NCI-H1105 (cell line): ENCODE results near the gene DCDC2.
"Not testable (repeated sequence)": the region's sequence is repeated elsewhere in the genome, so short reads cannot be mapped to it uniquely, and the experiment has no call there.

ENCODE experiments used
- DNase-seq: peaks from one replicate; lab custom pipeline; 2025; lab: John Stamatoyannopoulos, UW

Gene DCDC2

DNA sequence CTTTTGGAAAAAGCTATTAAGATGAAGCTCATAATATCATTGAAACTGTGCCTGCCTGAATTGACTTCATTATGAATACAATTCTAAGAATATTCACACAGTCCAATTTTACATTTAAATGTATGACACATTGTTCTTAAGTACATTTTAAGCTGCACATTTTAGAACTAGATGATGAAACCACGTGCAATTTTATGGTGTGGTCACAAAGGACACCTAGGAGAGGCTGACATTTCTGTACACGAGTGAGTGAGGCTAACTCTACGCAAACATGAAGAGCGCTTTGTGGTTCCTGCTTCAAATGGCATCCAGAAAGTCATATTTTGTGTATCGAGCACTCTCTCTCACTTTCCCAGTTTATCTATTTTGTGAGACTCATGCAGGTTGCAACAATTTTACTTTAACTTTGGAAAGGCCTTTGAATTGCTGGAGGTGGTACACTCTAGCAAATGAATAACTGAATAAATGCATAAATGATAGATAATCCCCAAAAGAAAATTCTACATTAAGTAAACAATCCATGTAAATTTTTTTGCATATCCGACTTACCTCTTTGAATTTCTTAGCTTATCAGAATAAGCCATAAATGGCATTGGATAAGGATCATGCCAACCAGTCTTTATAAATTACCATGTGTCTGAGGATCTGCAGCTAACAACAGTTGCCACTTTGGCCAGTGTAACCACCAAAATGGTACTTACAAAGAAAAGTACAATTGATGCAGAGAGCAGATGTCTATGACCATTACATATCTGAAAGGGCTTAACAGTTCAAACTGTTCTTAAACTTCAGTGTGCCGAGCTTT is 134.5 kb downstream of the DCDC2 start:
- DNase-seq = no peak

DNA sequence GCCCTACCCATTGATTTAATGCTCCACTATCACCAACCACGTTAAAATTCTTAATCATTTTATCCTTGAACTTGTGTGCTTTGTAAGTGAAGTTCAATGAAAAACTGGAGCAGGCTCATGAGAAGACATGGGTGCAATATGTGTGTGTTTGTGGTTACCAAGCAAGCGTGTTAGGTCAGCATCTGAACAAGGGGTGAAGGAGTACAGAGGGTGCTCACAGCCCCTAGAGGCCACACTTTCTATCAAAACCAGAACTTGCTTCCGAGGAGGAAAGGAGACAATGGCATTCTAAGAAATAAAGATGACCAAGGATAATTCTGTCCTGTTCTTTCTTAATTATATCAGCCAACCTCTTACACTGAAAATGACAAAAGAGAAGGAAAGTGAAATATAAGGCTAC is 138.2 kb downstream of the DCDC2 start:
- DNase-seq = no peak

GRCh38 chr6:24214984-24215383 is 142.9 kb downstream of the DCDC2 start:
- DNase-seq = no peak

GRCh38 chr6:24207413-24207812 is 150.4 kb downstream of the DCDC2 start:
- DNase-seq = no peak

- peak; percentile 30 for DNase-seq
Measured at GRCh38 chr6:24205020-24205492, 152.8 kb downstream of the DCDC2 start.

DNA sequence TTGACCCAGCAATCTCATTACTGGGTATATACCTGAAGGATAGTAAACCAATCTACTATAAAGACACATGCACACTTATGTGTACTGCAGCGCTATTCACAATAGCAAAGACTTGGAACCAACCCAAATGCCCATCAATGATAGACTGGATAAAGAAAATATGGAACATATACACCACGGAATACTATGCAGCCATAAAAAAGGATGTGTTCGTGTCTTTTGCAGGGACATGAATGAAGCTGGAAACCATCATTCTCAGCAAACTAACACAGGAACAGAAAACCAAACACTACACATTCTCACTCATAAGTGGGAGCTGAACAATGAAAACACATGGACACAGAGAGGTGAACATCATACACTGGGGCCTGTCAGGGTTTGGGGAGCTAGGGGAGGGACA is 153.7 kb downstream of the DCDC2 start:
- DNase-seq = not testable (repeated sequence)

DNA sequence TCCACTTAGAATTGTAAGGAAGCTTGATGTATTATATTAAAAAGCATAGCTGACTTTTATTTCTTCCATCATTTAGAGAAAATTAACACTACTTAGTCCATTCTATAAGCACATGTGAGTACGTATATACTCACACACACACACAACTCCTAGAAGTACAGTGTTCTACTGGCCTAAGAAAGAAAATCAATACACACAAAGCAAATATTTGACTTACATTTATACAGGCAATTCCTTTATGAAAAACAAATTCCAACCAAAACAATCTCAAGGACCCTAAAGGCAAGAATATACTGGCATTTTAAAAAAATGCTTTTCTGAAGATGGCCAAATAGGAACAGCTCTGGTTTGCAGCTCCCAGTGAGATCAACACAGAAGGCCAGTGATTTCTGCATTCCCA is 160.0 kb downstream of the DCDC2 start:
- no peak for DNase-seq

GRCh38 chr6:24195836-24196597 is 161.8 kb downstream of the DCDC2 start:
- no peak for DNase-seq

GRCh38 chr6:24194978-24195700 is 162.7 kb downstream of the DCDC2 start:
- no peak for DNase-seq

DNA sequence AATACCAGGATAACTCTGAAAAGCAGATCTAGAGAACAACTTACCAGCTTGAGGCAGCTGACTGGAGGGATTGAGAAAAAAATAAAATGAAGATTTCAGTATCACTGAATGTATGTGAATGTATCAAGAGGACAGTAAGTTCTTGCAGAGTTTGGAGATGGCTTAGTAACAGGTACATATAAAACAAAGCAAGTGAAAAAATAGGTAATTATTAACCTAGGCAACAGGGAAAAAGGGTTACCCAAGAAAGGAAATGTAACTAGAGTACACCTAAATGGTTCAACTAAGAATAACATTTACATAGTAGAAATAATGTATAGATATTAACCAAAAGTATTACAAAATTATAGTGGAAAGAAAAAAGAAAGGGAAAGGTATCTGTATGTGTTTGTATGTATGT is 164.5 kb downstream of the DCDC2 start:
- no peak for DNase-seq

GRCh38 chr6:24191346-24191745 is 166.5 kb downstream of the DCDC2 start:
- DNase-seq = no peak

GRCh38 chr6:24188578-24189080 is 169.2 kb downstream of the DCDC2 start:
- DNase-seq = no peak

DNA sequence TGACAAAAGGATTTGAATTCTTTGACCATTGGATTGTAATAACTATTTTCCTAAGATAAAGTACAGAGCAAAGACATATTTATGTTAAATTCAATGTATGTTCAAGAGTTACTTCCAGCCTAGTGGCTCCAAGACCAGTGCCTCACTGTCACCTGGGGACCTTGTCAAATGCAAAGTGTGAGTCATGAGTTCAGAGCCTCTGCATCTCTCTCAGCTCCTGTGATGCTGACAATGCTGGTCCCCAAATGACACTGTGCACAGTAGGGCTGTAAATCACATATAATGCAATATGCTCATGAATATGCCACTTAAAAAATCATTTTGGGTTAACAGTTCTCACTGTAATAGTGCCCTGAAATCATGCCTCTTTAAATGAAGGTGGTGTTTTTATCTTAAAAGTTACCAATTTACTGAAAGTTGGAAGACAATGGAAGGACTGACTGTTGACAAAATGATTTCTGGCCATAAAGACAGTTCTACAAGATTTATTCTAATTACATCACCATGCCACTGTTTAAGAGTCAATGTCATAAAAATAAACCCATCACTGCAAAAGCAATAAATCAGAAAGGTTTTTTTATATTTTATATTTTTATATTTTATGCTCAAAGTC is 169.8 kb downstream of the DCDC2 start:
- no peak for DNase-seq

GRCh38 chr6:24186349-24186748 is 171.5 kb downstream of the DCDC2 start:
- DNase-seq = no peak

DNA sequence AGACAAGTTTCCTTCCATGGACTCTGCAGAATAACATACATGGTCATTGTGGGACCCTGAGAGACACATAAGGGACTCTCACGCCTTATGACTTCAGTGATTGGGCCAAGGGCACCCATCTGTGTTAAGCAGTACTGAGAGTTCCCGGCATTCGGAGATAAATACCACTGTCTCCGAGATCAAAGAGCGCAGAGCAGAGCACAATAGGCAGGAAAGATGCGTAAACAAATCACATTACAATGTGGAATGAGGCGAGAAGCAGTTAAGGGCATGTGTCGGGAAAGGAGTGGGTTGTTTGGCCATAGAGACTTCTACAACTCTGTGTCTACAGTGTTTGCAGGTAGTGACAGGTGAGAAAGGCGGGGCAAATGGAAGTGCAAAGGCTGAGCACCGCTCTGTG is 174.3 kb downstream of the DCDC2 start:
- DNase-seq = no peak

GRCh38 chr6:24157886-24158285 is 200.0 kb downstream of the DCDC2 start:
- no peak for DNase-seq

- DNase-seq = no peak
Measured at GRCh38 chr6:24154121-24154520, 203.7 kb downstream of the DCDC2 start.

- DNase-seq = no peak
Measured at GRCh38 chr6:24152014-24152413, 205.8 kb downstream of the DCDC2 start.

DNA sequence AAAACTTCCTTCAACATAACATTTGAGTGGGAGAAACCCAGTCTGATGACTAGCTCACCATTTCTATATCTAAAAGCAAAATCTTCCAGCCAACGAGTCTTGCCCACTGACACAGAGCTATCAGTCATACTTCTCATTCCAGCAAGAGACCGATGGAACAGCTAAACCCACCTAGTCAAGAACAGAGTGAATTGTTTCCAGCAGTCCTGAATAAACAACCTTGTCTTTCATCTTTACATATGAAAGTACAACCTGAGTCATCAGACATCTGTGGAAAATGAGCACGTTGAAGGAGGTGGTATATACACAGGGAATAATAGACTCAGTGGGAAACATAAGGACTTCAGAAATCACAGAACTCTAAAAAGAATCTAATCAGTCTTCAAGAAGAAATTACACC is 208.0 kb downstream of the DCDC2 start:
- no peak for DNase-seq

DNA sequence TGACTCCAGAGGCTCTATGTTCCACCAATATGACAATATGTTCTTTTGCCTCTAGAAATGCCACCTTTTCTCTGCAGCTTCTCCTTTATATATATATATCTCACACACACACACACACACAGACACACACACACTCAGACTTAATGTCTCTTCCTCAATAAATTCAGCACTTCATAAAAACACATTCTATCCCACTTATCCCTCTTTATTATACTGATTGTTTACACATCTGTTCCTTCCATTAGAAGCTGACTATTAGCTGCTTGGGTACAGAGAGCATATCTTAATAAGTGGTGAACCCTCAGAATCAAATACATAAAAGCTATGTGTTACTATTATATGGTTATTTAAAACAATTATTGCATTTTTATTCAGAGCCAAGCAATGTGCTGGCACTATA is 208.6 kb downstream of the DCDC2 start:
- peak; percentile 9 for DNase-seq

- no peak for DNase-seq
Measured at GRCh38 chr6:24148684-24149083, 209.2 kb downstream of the DCDC2 start.

DNA sequence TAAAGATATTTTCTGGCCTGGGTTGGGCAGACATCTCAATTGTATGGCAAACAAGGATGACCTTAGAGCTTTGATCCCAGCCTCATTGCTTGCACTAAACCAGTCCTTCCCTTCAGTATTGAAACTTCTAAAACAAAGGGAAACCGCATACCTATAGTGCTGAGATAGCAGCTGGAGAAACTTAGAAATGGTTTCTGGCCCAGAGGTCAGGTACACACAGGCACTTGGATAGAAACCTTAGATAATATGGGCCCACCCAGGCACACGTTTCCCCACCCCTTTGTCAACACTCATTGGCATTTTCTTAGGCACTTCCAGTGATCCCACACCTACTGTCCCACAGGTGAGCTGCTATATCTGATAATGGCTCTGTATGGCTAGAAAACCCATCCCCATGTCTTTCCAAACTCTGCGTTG is 209.7 kb downstream of the DCDC2 start:
- DNase-seq = no peak
